Liver (tissue), 9 donors: ENCODE results near the gene PPP1R10. TPM values are rescaled to one million over a fixed set of nuclear protein-coding genes. Genes with fewer than 3 reads are reported as not detected.

Source experiments
- DNase-seq: peaks from one replicate; pipeline ENCODE4 v3.0.0-alpha.2; 2017; ENCODE audit warnings: low spot score
- H3K27ac ChIP-seq, 2 donors: one replicate each; pipeline ENCODE4 v1.7.0; 2013; ENCODE audit warnings: inconsistent platforms in 2 of 2, low read length in 2 of 2, control low read depth in 1 of 2, low read depth in 1 of 2, mild to moderate bottlenecking in 1 of 2
- H3K27me3 ChIP-seq, 4 donors: one replicate each; pipeline versions ENCODE4 v1.6.1 to v1.7.0; 2013; ENCODE audit warnings: low read length in 3 of 4, inconsistent platforms in 1 of 4, mild to moderate bottlenecking in 1 of 4, moderate library complexity in 1 of 4; ENCODE audit not compliant: control insufficient read depth in 4 of 4, insufficient read depth in 4 of 4
- H3K36me3 ChIP-seq, 4 donors: one replicate each; pipeline versions ENCODE4 v1.6.1 to v1.7.0; 2013; ENCODE audit warnings: low read length in 3 of 4, mild to moderate bottlenecking in 3 of 4, low read depth in 1 of 4, moderate library complexity in 1 of 4; ENCODE audit not compliant: control insufficient read depth in 4 of 4, insufficient read depth in 3 of 4
- H3K4me1 ChIP-seq, 4 donors: one replicate each; pipeline versions ENCODE4 v1.6.1 to v1.7.0; 2013; ENCODE audit warnings: low read length in 3 of 4, mild to moderate bottlenecking in 3 of 4, moderate library complexity in 1 of 4; ENCODE audit not compliant: control insufficient read depth in 4 of 4, insufficient read depth in 4 of 4
- H3K4me3 ChIP-seq, 3 donors: one replicate each; pipeline versions ENCODE4 v1.6.1 to v1.7.0; 2013; ENCODE audit warnings: low read length in 3 of 3, control low read depth in 1 of 3, low read depth in 1 of 3, mild to moderate bottlenecking in 1 of 3
- H3K9ac ChIP-seq, 2 donors: one replicate each; pipeline ENCODE4 v1.7.0; 2013; ENCODE audit warnings: low read length in 2 of 2, mild to moderate bottlenecking in 2 of 2, moderate library complexity in 2 of 2, control low read depth in 1 of 2, low read depth in 1 of 2
- H3K9me3 ChIP-seq, 4 donors: one replicate each; pipeline versions ENCODE4 v1.6.1 to v1.7.0; 2013; ENCODE audit warnings: low read length in 3 of 4; ENCODE audit not compliant: control insufficient read depth in 4 of 4
- ATF3 ChIP-seq: IDR thresholded peaks from 2 replicates; pipeline ENCODE4 v1.6.1; 2016; ENCODE audit warnings: antibody characterized with exemption
- CTCF ChIP-seq: fragments of 150-350 bp; IDR thresholded peaks from 2 replicates; pipeline ENCODE4 v1.5.1; 2017; ENCODE audit warnings: improper control_type of control experiment, low read depth, low read length; ENCODE audit not compliant: missing input control
- EGR1 ChIP-seq, 2 donors: IDR thresholded peaks; 2 replicates each; pipeline ENCODE4 v1.6.1; 2016 to 2018; ENCODE audit warnings: antibody characterized with exemption in 2 of 2, low read depth in 2 of 2
- FOXA1 ChIP-seq: IDR thresholded peaks from 2 replicates; pipeline ENCODE4 v1.6.1; 2016; ENCODE audit warnings: antibody characterized with exemption
- GABPA ChIP-seq, 2 donors: IDR thresholded peaks in 1 of 2; conservative IDR thresholded peaks in 1 of 2; 2 replicates each; pipeline ENCODE4 v1.6.1; 2016; ENCODE audit warnings: antibody characterized with exemption in 2 of 2, mild to moderate bottlenecking in 1 of 2, moderate library complexity in 1 of 2
- HNF4A ChIP-seq, 2 donors: conservative IDR thresholded peaks; 2 replicates each; pipeline ENCODE4 v1.6.1; 2016; ENCODE audit warnings: antibody characterized with exemption in 2 of 2, mild to moderate bottlenecking in 2 of 2
- HNF4G ChIP-seq: IDR thresholded peaks from 2 replicates; pipeline ENCODE4 v1.6.1; 2016; ENCODE audit warnings: antibody characterized with exemption
- MAX ChIP-seq: IDR thresholded peaks from 2 replicates; pipeline ENCODE4 v1.6.1; 2016; ENCODE audit warnings: antibody characterized with exemption
- NR2F2 ChIP-seq: IDR thresholded peaks from 2 replicates; pipeline ENCODE4 v1.6.1; 2016; ENCODE audit warnings: antibody characterized with exemption
- RAD21 ChIP-seq, 2 donors: IDR thresholded peaks; 2 replicates each; pipeline ENCODE4 v1.6.1; 2016; ENCODE audit warnings: antibody characterized with exemption in 2 of 2, mild to moderate bottlenecking in 2 of 2
- REST ChIP-seq: IDR thresholded peaks from 2 replicates; pipeline ENCODE4 v1.6.1; 2016; ENCODE audit warnings: antibody characterized with exemption, mild to moderate bottlenecking
- RXRA ChIP-seq, 2 donors: IDR thresholded peaks; 2 replicates each; pipeline ENCODE4 v1.6.1; 2017 to 2018; ENCODE audit warnings: antibody characterized with exemption in 2 of 2, mild to moderate bottlenecking in 1 of 2
- SP1 ChIP-seq: IDR thresholded peaks from 2 replicates; pipeline ENCODE4 v1.6.1; 2018; ENCODE audit warnings: antibody characterized with exemption, mild to moderate bottlenecking
- TAF1 ChIP-seq: conservative IDR thresholded peaks from 2 replicates; pipeline ENCODE4 v1.6.1; 2016; ENCODE audit warnings: antibody characterized with exemption, mild to moderate bottlenecking
- YY1 ChIP-seq: IDR thresholded peaks from 2 replicates; pipeline ENCODE4 v1.6.1; 2016; ENCODE audit warnings: antibody characterized with exemption, mild to moderate bottlenecking
- WGBS: extraction: QIAGEN DNeasy Blood & Tissue Kit; methylation state at CpG from one replicate; pipeline ENCODE4 v1.1.7; 2013; 5-methylcytosine and 5-hydroxymethylcytosine counted together
- polyA plus RNA-seq, 2 donors: library from polyadenylated mRNA; stranded (reverse) in 1 of 2; unstranded in 1 of 2; fragments of 200-250 nt in 1 of 2; fragments of >200 nt in 1 of 2; fragmentation: Nextera tagmentation in 1 of 2; extraction: Ambion mirVana in 1 of 2; gene quantifications; one replicate each; pipeline versions ENCODE4 v1.2.1 to v1.2.3, GENCODE V29; 2013 to 2015
- total RNA-seq, 2 donors: library from RNA; depleted of rRNA; stranded (reverse); fragments of >200 nt; gene quantifications; one replicate each; pipeline ENCODE4 v1.2.3, GENCODE V29; 2014
- TF ChIP-seq, protein P1 (sequence below): IDR thresholded peaks from 2 replicates; pipeline ENCODE4 v1.6.1; 2016; ENCODE audit warnings: antibody characterized with exemption
- donor health status: healthy.
- donor health status: healthy.
- donor health status: healthy.
- donor health status: healthy.
- donor health status: healthy.

Gene PPP1R10
- total and polyA plus RNA-seq, 4 donors: 11.1 to 21.1 (median 14.1) TPM

DNA sequence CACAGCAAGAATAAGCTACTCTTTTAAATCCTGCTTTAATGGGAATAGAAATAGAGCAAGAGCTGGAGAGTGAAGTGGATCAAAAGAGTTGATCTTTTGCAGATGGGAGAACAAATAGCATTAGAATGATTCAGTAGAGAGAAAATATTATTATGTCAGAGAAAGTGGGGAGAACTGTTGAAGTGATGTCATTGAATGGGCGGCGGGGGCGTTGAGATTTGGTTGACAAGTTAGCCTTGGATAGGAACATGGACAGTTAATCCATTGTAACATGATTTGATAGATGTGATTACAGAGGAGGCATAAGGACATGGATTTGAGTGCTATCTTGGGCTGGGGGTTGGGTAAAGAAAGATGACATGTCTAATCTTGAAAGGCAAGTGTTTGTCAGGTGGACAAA, 18.8 kb upstream of the PPP1R10 start (continued):
- TF ChIP-seq, protein P1, sequence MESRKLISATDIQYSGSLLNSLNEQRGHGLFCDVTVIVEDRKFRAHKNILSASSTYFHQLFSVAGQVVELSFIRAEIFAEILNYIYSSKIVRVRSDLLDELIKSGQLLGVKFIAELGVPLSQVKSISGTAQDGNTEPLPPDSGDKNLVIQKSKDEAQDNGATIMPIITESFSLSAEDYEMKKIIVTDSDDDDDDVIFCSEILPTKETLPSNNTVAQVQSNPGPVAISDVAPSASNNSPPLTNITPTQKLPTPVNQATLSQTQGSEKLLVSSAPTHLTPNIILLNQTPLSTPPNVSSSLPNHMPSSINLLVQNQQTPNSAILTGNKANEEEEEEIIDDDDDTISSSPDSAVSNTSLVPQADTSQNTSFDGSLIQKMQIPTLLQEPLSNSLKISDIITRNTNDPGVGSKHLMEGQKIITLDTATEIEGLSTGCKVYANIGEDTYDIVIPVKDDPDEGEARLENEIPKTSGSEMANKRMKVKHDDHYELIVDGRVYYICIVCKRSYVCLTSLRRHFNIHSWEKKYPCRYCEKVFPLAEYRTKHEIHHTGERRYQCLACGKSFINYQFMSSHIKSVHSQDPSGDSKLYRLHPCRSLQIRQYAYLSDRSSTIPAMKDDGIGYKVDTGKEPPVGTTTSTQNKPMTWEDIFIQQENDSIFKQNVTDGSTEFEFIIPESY: no peak

- Histone ChIP-seq H3K9ac (peak within 1 kb of the TSS; percentile 64 to 84), H3K4me1 (peaks cover 1 to 20% (median 12%) of the 10 kb centered on the region in 4 donors), H3K4me3 (peak within 1 kb of the TSS; percentile 60 to 83 (median 61)), H3K36me3 (peaks cover 13 to 43% (median 28%) of the 10 kb centered on the region in 4 donors), H3K9me3 (no peaks in the 10 kb centered on the region), H3K27ac (peak within 1 kb of the TSS; percentile 69 to 91), H3K27me3 (no peaks in the 10 kb centered on the region)
- WGBS: 5% methylated on average over 36 of the region's 36 CpGs
- TF ChIP-seq TAF1: no peak
- peak; percentile 38 for TF ChIP-seq YY1
- peak; percentile 40 to 78 for TF ChIP-seq RXRA (IDR thresholded peaks at IDR 0.05)
- TF ChIP-seq RAD21 (IDR thresholded peaks at IDR 0.05): peak; percentile 24 to 54
- no peak for TF ChIP-seq EGR1 (IDR thresholded peaks at IDR 0.05; ENCODE audit: low read depth in 2 of 2)
- no peak for TF ChIP-seq ATF3
- peak; percentile 62 for TF ChIP-seq SP1
- no peak for TF ChIP-seq MAX
- TF ChIP-seq REST: no peak
- peak; percentile 22 for TF ChIP-seq CTCF
- TF ChIP-seq, protein P1: no peak
- TF ChIP-seq NR2F2: peak; percentile 93
- TF ChIP-seq GABPA (IDR thresholded peaks at IDR 0.05 in 1 of 2, conservative IDR thresholded peaks at IDR 0.05 in 1 of 2): peak; percentile 73 to 91
- TF ChIP-seq FOXA1: no peak
- peak; percentile 72 for TF ChIP-seq HNF4G
- TF ChIP-seq HNF4A (conservative IDR thresholded peaks at IDR 0.05): peak; percentile 59 to 73
- peak; percentile 88 for DNase-seq
Observed at GRCh38 chr6:30626484-30627366, 9.7 kb upstream of the PPP1R10 start, which contains the start of gene ATAT1. TSS of gene ATAT1 (plus strand) at chr6:30626874.
